NCI-H460 (cell line): ENCODE data around the gene IRF2. TPM values are rescaled to one million over a fixed set of nuclear protein-coding genes. Genes with fewer than 3 reads are reported as not detected.

ENCODE experiments used
- small RNA-seq, 2 experiments: library from RNA; depleted of rRNA; stranded (forward); fragments of <200 nt; gene quantifications; one replicate each; pipeline ENCODE3, GENCODE V24; 2014
- total RNA-seq: library from RNA; depleted of rRNA; stranded (reverse); fragments of >200 nt; shearing (Covaris generic); gene quantifications from 2 replicates; pipeline ENCODE4 v1.2.3, GENCODE V29; 2014; rRNA removed

Gene IRF2
- total RNA-seq, 1 experiment from 2014 or later, result 27.2 TPM

Small RNA genes lying within 50 kb of the gene (small RNA-seq; reads per million reads assigned to genes)
- gene RF00152, result 0 reads per million in 2 experiments

Other genes starting within 250 kb of the IRF2 start
- 62.2 and 63.6 TPM in 2 replicates for gene CASP3, start 174.9 kb upstream of the IRF2 start, total RNA-seq
- gene PRIMPOL, start 175.2 kb upstream of the IRF2 start, total RNA-seq, result 12.8 and 20.6 TPM in 2 replicates